GM12878 (cell line): ENCODE data around the gene RBM15B. TPM values are rescaled to one million over a fixed set of nuclear protein-coding genes. Genes with fewer than 3 reads are reported as not detected.

ENCODE experiments used
- ATAC-seq: fragments of 200-7000 bp; cut with Tn5 transposase; 3 replicates; pipeline ENCODE4 v1.9.1; 2020; ENCODE audit warnings: mild to moderate bottlenecking, moderate library complexity
- BruUV-seq: library from RNA; stranded (reverse); fragments of 400-500 nt; replicated peaks from 2 replicates; lab custom pipeline; 2021; lab: Mats Ljungman, UMichigan
- CTCF ChIA-PET: fragments of 300-600 bp; sonication (Branson Sonifier 250); formaldehyde crosslinking; extraction: SDS; loops from one replicate; lab custom pipeline; 2021; ENCODE audit warnings: inconsistent platforms; lab: Yijun Ruan, JAX
- POLR2A ChIA-PET: fragments of 350-600 bp; formaldehyde crosslinking; extraction: SDS; loops from one replicate; lab custom pipeline; 2021; ENCODE audit warnings: inconsistent platforms; lab: Charles Lee
- RAD21 ChIA-PET: fragments of 300-600 bp; sonication (Branson Sonifier 250); formaldehyde crosslinking; loops from one replicate; lab custom pipeline; 2023; ENCODE audit warnings: antibody characterized with exemption; ENCODE audit not compliant: unreplicated experiment; lab: Charles Lee
- SMC1A ChIA-PET: fragments of 300-600 bp; sonication (Branson Sonifier 250); formaldehyde crosslinking; loops from one replicate; lab custom pipeline; 2023; ENCODE audit not compliant: unreplicated experiment, uncharacterized antibody; lab: Charles Lee
- DNase-seq: peaks from one replicate; pipeline ENCODE4 v3.0.0-alpha.2; 2011; ENCODE audit warnings: low read depth, low spot score
- FAIRE-seq: peaks from 3 replicates; lab custom pipeline; 2011; peaks lifted over from hg19 to GRCh38; lab: Jason Lieb, UNC
- H2AFZ ChIP-seq: 2 replicates; pipeline ENCODE4 v1.6.0; 2011; ENCODE audit warnings: low read depth, low read length, control low read depth; ENCODE audit not compliant: control insufficient read depth
- H3K27ac ChIP-seq: 2 replicates; pipeline ENCODE4 v1.5.1; 2011; ENCODE audit warnings: control low read depth; ENCODE audit not compliant: control insufficient read depth, insufficient read depth
- H3K27me3 ChIP-seq, 2 experiments: replicated peaks in 1 of 2; 2 replicates each; pipeline versions ENCODE4 v1.6.0 to v1.6.1; 2011; ENCODE audit warnings: low read length in 1 of 2; ENCODE audit not compliant: control insufficient read depth in 2 of 2, insufficient read depth in 2 of 2
- H3K36me3 ChIP-seq, 2 experiments: 2 replicates each; pipeline ENCODE4 v1.5.1; 2011; ENCODE audit warnings: low read length in 1 of 2; ENCODE audit not compliant: control insufficient read depth in 2 of 2, insufficient read depth in 2 of 2
- H3K4me1 ChIP-seq: 2 replicates; pipeline ENCODE4 v1.6.1; 2011; ENCODE audit warnings: mild to moderate bottlenecking, low read length, moderate library complexity, mixed read lengths; ENCODE audit not compliant: control insufficient read depth, insufficient read depth
- H3K4me2 ChIP-seq: 2 replicates; pipeline ENCODE4 v1.6.0; 2011; ENCODE audit warnings: control low read depth; ENCODE audit not compliant: control insufficient read depth, insufficient read depth
- H3K4me3 ChIP-seq: fragments of 200-600 bp; sonication (generic); 2 replicates; pipeline ENCODE4 v1.5.1; 2016
- H3K79me2 ChIP-seq: 2 replicates; pipeline ENCODE4 v1.6.0; 2011; ENCODE audit warnings: low read length; ENCODE audit not compliant: control insufficient read depth, insufficient read depth
- H3K9ac ChIP-seq: 2 replicates; pipeline ENCODE4 v1.8.0; 2011; ENCODE audit warnings: low read length, control low read depth, mixed read lengths; ENCODE audit not compliant: control insufficient read depth, insufficient read depth
- H3K9me3 ChIP-seq: replicated peaks from 3 replicates; pipeline ENCODE4 v1.5.1; 2011; ENCODE audit warnings: mild to moderate bottlenecking, low read length; ENCODE audit not compliant: control insufficient read depth, insufficient read depth
- H4K20me1 ChIP-seq: 2 replicates; pipeline ENCODE4 v1.6.0; 2011; ENCODE audit not compliant: control insufficient read depth, insufficient read depth
- BRCA1 ChIP-seq: IDR thresholded peaks from 2 replicates; pipeline ENCODE4 v1.6.1; 2011; ENCODE audit warnings: low read depth, low read length, improper control_type of control experiment
- CHD1 ChIP-seq: IDR thresholded peaks from 2 replicates; pipeline ENCODE4 v1.6.1; 2012; ENCODE audit warnings: low read depth, low read length, improper control_type of control experiment
- RAD21 ChIP-seq: IDR thresholded peaks from 2 replicates; pipeline ENCODE4 v1.6.1; 2011; ENCODE audit warnings: mild to moderate bottlenecking, low read depth, low read length, moderate library complexity; ENCODE audit not compliant: insufficient read depth
- SMC3 ChIP-seq: IDR thresholded peaks from 2 replicates; pipeline ENCODE4 v1.6.1; 2011; ENCODE audit warnings: low read length, improper control_type of control experiment, borderline replicate concordance
- ZNF207 ChIP-seq: fragments of 450-650 bp; IDR thresholded peaks from 2 replicates; pipeline ENCODE4 v1.6.1; 2014; ENCODE audit warnings: antibody characterized with exemption, mild to moderate bottlenecking, borderline replicate concordance
- ZNF274 ChIP-seq: IDR thresholded peaks from one replicate; pipeline ENCODE4 v1.8.0; 2011; ENCODE audit not compliant: insufficient read length, insufficient read depth
- WGBS: methylation state at CpG from one replicate; pipeline ENCODE4 v1.1.6; 2016; ENCODE audit warnings: low lambda C conversion rate; ENCODE audit not compliant: insufficient replicate concordance, insufficient coverage; ENCODE audit errors: missing lambda C conversion rate; 5-methylcytosine and 5-hydroxymethylcytosine counted together
- in situ Hi-C: fragments of 300-500 bp; cut with MboI; formaldehyde crosslinking; loops from 9 replicates; pipeline ENCODE4 v1.14.3; 2018; ENCODE audit warnings: mixed read lengths
- intact Hi-C: fragments of 100-400 bp; cut with micrococcal nuclease; formaldehyde crosslinking; loops from one replicate; pipeline ENCODE4 v1.14.2; 2022; ENCODE audit not compliant: unreplicated experiment
- polyA plus RNA-seq, 11 experiments: library from polyadenylated mRNA; depleted of rRNA in 4 of 11; unstranded in 6 of 11; stranded (reverse) in 5 of 11; fragments of >200 nt; fragmentation: Nextera tagmentation in 4 of 11; fragmentation: Illumina TruSeq in 1 of 11; extraction: Ambion mirVana in 4 of 11; extraction: Trizol in 1 of 11; gene quantifications; 1 replicate in 1 of 11; 2 replicates in 10 of 11; pipeline versions ENCODE4 v1.2.1 to v1.2.3, GENCODE V29; 2011 to 2016; ENCODE audit warnings: inconsistent platforms in 2 of 11, missing spikeins in 2 of 11, low read depth in 1 of 11
- total RNA-seq, 4 experiments: library from RNA; depleted of rRNA in 3 of 4; stranded (reverse); fragments of >200 nt in 3 of 4; fragmentation: Illumina TruSeq in 1 of 4; extraction: Trizol in 1 of 4; gene quantifications; 2 replicates each; pipeline versions ENCODE4 v1.2.1 to v1.2.3, GENCODE V29; 2013 to 2021
- TF ChIP-seq, protein P1 (sequence below): fragments of 450-650 bp; IDR thresholded peaks from 2 replicates; pipeline ENCODE4 v1.6.1; 2017; ENCODE audit warnings: mild to moderate bottlenecking, moderate library complexity
- TF ChIP-seq, protein P2 (sequence below), 3 experiments: IDR thresholded peaks in 2 of 3; conservative IDR thresholded peaks in 1 of 3; 2 replicates each; pipeline ENCODE4 v1.5.1; 2011; ENCODE audit warnings: low read depth in 3 of 3, low read length in 3 of 3, mild to moderate bottlenecking in 3 of 3, control low read depth in 2 of 3, moderate library complexity in 2 of 3, inconsistent platforms in 1 of 3, mixed read lengths in 1 of 3; ENCODE audit not compliant: control insufficient read depth in 2 of 3, insufficient read depth in 1 of 3; ENCODE audit errors: extremely low read depth in 1 of 3

The RBM15B gene
- total and polyA plus RNA-seq, 10 of the 15 experiments (the other 5 are each of a cell fraction or from before 2014, with no cell fraction given): 2.4 to 34.5 (median 19.1) TPM

GRCh38 chr3:51434110-51434509 is 43.0 kb downstream of the RBM15B start:
- H4K20me1 ChIP-seq: no peaks in the 10 kb centered on the region
- H3K4me3 ChIP-seq: no peak overlapping the region
- no peaks in the 10 kb centered on the region for H3K79me2 ChIP-seq
- H2AFZ ChIP-seq: no peak overlapping the region
- RAD21 ChIA-PET: interaction anchor here (1.3 kb wide), 1 partner anchor 818 kb away, joined by 4 read pairs; no protein-coding TSS in a partner anchor
- H3K9ac ChIP-seq: no peak overlapping the region
- DNase-seq (no peak), ATAC-seq (no peak), FAIRE-seq (no peak)
- no peaks in the 10 kb centered on the region for H3K27me3 ChIP-seq
- CTCF ChIA-PET: interaction anchor here (0.5 to 2.4 kb wide), 28 partner anchors 9 to 818 kb away, joined by 3 to 18 read pairs (median 4); partner anchors contain the start of genes MANF, MAPKAPK3 and RBM15B
- no peak for TF ChIP-seq ZNF207
- in situ Hi-C loops: no loop called here
- SMC1A ChIA-PET: interaction anchor here (1.1 to 1.2 kb wide), 4 partner anchors 12 to 818 kb away, joined by 3 to 4 read pairs (median 4); partner anchors contain the start of gene MAPKAPK3
- peaks cover 5 to 13% of the 10 kb centered on the region in 2 experiments for H3K36me3 ChIP-seq
- BruUV-seq: no TSS peak
- H3K4me1 ChIP-seq: no peaks in the 10 kb centered on the region
- intact Hi-C loops: no loop called here
- no peaks in the 10 kb centered on the region for H3K9me3 ChIP-seq
- POLR2A ChIA-PET: interaction anchor here (1.1 kb wide), 1 partner anchor 48 kb away, joined by 3 read pairs; the partner anchor contains the start of gene MANF
- H3K27ac ChIP-seq: no peak overlapping the region
- no peak overlapping the region for H3K4me2 ChIP-seq
- WGBS: 97% methylated on average over 5 of the region's 5 CpGs

DNA sequence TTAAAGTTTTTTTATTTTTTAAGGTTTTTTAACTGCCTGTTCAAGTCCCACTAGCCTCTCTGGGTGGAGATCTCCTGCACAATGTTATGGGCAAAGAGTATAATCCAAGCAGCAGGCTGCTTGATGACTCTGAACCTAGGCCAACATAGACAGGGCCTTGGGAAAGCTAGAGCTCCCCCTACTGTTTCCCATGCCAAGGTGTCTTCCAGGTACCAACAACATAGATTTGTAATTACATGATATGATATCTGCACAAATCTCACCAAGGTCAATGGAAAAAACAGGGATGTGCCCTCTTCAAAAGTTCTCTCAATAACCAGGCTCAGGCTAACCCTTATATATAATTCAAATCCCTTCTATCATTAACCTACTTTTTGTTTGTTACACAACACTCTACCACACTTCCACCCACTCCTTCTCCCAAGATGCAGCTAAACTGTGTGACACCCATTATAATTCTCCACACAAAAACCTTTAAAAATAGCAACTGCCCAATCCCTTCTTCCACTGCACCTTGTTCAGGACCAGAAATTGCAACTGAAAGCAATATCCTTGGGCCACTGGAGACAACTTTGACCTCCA is 43.8 kb downstream of the RBM15B start:
- ATAC-seq: peak; percentile 94
- H3K27me3 ChIP-seq: no peaks in the 10 kb centered on the region
- intact Hi-C loops: no loop called here
- no peaks in the 10 kb centered on the region for H3K4me1 ChIP-seq
- DNase-seq: peak; percentile 5
- in situ Hi-C loops: no loop called here
- H2AFZ ChIP-seq: no peak overlapping the region
- CTCF ChIA-PET: interaction anchor here (0.5 to 2.4 kb wide), 29 partner anchors 9 to 819 kb away, joined by 3 to 18 read pairs (median 4); partner anchors contain the start of genes MANF, MAPKAPK3 and RBM15B
- POLR2A ChIA-PET: interaction anchor here (0.6 to 1.1 kb wide), 2 partner anchors 11 to 49 kb away, joined by 3 to 5 read pairs; partner anchors contain the start of gene MANF
- RAD21 ChIA-PET: interaction anchor here (1.3 kb wide), 1 partner anchor 819 kb away, joined by 4 read pairs; no protein-coding TSS in a partner anchor
- H3K27ac ChIP-seq: no peak overlapping the region
- H3K9me3 ChIP-seq: no peaks in the 10 kb centered on the region
- no peak overlapping the region for H3K4me3 ChIP-seq
- peak; percentile 21; the same call in 1 of the 2 replicates for TF ChIP-seq SMC3
- TF ChIP-seq, protein P1, sequence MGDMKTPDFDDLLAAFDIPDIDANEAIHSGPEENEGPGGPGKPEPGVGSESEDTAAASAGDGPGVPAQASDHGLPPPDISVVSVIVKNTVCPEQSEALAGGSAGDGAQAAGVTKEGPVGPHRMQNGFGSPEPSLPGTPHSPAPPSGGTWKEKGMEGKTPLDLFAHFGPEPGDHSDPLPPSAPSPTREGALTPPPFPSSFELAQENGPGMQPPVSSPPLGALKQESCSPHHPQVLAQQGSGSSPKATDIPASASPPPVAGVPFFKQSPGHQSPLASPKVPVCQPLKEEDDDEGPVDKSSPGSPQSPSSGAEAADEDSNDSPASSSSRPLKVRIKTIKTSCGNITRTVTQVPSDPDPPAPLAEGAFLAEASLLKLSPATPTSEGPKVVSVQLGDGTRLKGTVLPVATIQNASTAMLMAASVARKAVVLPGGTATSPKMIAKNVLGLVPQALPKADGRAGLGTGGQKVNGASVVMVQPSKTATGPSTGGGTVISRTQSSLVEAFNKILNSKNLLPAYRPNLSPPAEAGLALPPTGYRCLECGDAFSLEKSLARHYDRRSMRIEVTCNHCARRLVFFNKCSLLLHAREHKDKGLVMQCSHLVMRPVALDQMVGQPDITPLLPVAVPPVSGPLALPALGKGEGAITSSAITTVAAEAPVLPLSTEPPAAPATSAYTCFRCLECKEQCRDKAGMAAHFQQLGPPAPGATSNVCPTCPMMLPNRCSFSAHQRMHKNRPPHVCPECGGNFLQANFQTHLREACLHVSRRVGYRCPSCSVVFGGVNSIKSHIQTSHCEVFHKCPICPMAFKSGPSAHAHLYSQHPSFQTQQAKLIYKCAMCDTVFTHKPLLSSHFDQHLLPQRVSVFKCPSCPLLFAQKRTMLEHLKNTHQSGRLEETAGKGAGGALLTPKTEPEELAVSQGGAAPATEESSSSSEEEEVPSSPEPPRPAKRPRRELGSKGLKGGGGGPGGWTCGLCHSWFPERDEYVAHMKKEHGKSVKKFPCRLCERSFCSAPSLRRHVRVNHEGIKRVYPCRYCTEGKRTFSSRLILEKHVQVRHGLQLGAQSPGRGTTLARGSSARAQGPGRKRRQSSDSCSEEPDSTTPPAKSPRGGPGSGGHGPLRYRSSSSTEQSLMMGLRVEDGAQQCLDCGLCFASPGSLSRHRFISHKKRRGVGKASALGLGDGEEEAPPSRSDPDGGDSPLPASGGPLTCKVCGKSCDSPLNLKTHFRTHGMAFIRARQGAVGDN: no peak
- TF ChIP-seq, protein P2, sequence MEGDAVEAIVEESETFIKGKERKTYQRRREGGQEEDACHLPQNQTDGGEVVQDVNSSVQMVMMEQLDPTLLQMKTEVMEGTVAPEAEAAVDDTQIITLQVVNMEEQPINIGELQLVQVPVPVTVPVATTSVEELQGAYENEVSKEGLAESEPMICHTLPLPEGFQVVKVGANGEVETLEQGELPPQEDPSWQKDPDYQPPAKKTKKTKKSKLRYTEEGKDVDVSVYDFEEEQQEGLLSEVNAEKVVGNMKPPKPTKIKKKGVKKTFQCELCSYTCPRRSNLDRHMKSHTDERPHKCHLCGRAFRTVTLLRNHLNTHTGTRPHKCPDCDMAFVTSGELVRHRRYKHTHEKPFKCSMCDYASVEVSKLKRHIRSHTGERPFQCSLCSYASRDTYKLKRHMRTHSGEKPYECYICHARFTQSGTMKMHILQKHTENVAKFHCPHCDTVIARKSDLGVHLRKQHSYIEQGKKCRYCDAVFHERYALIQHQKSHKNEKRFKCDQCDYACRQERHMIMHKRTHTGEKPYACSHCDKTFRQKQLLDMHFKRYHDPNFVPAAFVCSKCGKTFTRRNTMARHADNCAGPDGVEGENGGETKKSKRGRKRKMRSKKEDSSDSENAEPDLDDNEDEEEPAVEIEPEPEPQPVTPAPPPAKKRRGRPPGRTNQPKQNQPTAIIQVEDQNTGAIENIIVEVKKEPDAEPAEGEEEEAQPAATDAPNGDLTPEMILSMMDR (IDR thresholded peaks at IDR 0.05 in 2 of 3, conservative IDR thresholded peaks at IDR 0.05 in 1 of 3; ENCODE audit: control insufficient read depth in 2 of 3, extremely low read depth in 1 of 3, insufficient read depth in 1 of 3, low read depth in 3 of 3, low read length in 3 of 3): peak; percentile 60 to 84 (median 68)
- peak; percentile 39 for TF ChIP-seq RAD21
- no peak for TF ChIP-seq ZNF274
- TF ChIP-seq CHD1: no peak
- no peak for TF ChIP-seq BRCA1
- TF ChIP-seq, all 136 proteins: peak for 3
- no peak overlapping the region for H3K4me2 ChIP-seq
- no peak overlapping the region for H3K9ac ChIP-seq
- no TSS peak for BruUV-seq
- SMC1A ChIA-PET: interaction anchor here (1.1 to 1.2 kb wide), 4 partner anchors 11 to 819 kb away, joined by 3 to 4 read pairs (median 4); partner anchors contain the start of gene MAPKAPK3
- no peaks in the 10 kb centered on the region for H3K79me2 ChIP-seq
- FAIRE-seq: no peak
- no peaks in the 10 kb centered on the region for H4K20me1 ChIP-seq
- H3K36me3 ChIP-seq: peaks cover 4 to 13% of the 10 kb centered on the region in 2 experiments
